Hematopoietic multipotent progenitor cell treated with erythropoietin and hydrocortisone succinate and interleukin-3 and kit ligand, for 15 days (in vitro differentiated cells): ENCODE data around the gene TTC5.
"Not testable (repeated sequence)": the region's sequence is repeated elsewhere in the genome, so short reads cannot be mapped to it uniquely, and the experiment has no call there.

Source experiments
- DNase-seq: peaks from one replicate; pipeline ENCODE4 v3.0.0-alpha.2; 2015; ENCODE audit warnings: low spot score

The TTC5 gene

DNA sequence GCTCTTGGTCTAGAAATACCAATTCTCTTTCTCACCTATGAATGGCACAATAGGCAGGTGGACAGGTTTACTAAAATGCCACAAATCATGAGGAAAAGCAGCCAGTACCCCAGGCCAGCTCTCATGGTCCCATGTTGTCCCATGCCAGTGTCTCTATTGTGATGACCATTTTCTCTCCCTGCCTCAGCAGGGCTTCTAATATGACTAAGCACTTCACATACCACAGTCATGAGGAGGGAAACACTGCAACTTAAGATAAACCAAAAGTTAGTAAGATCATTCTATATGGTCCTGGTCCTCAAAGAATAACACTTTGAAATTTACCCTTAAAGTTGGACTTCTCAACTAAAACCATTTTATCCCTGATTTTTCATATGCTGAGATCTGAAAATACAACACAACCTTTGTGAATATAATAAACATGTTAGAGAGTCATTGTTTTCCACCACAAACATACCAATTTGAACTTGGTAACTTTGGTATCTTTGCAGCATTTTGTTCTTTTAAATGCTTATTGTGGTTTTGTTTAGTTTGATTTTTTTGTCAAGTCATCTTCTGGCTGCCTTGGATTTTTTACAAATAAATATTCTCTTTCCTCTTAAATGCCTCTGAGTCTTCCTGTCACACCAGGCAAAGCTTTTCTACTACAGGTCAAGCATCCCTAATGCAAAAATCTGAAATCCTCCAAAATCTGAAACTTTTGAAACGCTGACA lies 3.6 kb downstream of the TTC5 start:
- no peak for DNase-seq

DNA sequence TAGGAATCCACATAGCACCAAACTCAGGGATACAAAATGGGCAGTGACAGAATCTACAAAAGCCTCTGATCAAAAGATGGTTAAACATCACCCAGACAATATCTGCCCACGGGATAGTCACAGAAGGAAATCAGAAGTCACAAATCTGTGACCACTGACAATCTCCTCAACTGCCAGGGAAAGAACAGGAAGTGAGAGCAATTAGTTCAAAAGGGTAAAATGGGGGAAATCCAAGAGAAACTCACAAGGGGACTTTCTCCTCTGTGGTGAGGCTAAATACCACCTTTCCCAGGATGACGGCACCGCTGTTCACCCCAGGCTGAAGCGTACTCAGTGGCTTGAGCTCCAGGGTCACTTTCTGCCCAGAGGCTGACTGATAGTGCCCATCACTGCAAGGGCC lies 10.7 kb downstream of the TTC5 start:
- no peak for DNase-seq

DNA sequence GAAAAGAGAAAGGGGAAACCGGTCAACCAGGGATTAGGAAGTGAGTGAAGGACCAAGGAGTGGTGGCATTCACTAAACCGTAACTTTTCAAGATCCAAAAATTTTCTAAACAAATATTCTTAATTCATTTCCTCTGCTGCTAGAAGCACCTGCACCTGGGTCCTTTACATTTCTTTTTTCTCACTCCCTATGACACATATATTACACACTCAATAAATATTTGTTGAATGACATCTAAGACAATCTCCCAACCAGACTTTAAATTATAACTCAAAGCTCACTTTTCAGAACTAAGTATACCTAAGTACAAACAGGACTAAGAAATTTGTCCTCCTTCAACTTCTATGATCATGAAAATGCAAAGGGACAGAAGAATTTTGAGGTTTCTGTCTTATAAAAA lies 11.1 kb downstream of the TTC5 start:
- DNase-seq = no peak

DNA sequence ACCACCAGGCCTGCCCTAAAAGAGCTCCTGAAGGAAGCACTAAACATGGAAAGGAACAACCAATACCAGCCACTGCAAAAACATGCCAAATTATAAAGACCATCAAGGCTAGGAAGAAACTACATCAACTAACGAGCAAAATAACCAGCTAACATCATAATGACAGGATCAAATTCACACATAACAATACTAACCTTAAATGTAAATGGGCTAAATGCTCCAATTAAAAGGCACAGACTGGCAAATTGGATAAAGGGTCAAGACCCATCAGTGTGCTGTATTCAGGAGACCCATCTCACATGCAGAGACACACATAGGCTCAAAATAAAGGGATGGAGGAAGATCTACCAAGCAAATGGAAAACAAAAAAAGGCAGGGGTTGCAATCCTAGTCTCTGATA lies 23.8 kb downstream of the TTC5 start:
- not testable (repeated sequence) for DNase-seq

DNA sequence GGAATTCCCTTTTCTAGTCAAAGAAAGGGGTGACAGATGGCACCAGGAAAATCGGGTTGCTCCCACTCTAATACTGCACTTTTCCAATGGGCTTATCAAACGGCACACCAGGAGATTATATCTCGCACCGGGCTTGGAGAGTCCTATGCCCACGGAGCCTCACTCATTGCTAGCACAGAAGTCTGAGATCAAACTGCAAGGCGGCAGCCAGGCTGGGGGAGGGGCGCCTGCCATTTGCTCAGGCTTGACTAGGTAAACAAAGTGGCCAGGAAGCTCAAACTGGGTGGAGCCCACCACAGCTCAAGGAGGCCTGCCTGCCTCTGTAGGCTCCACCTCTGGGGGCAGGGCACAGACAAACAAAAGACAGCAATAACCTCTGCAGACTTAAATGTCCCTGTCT lies 25.5 kb downstream of the TTC5 start:
- DNase-seq = not testable (repeated sequence)

DNA sequence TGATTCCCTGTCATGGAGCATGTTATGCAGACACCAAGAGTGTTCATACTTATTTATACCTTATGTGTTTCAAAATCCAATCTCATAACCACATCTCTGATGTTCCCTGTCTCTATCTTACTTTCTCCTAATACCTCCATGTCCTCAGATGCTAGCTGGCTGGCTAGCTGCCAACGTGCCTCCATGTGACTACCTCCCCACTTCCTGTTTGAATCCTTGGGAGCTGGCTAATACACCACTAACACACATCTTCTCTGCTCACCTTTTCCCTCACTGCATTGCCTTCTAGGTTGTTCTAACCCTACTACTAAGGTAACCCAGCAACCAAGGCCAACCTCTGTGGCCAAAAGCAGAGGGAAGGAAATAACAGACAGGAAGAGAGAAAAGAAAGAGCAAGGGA lies 27.3 kb downstream of the TTC5 start:
- DNase-seq = no peak

DNA sequence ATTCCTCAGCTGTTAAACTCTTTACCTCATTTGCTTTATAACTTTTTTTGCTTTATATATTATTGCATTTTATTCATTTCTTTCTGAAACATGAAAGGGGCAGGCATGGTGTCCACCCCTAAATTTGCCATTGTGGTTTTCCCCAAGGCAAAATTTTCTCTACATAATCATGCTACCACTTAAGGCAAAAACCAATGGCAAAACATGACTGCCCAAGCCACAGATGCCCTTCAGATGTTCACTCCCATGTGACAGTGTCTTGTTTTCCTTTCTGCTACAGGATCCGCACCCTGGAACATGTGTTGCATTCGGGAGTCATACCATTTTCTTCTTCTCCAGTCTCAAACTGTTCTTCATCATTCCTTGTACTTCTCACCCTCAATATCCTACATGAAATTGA lies 28.3 kb downstream of the TTC5 start:
- no peak for DNase-seq

DNA sequence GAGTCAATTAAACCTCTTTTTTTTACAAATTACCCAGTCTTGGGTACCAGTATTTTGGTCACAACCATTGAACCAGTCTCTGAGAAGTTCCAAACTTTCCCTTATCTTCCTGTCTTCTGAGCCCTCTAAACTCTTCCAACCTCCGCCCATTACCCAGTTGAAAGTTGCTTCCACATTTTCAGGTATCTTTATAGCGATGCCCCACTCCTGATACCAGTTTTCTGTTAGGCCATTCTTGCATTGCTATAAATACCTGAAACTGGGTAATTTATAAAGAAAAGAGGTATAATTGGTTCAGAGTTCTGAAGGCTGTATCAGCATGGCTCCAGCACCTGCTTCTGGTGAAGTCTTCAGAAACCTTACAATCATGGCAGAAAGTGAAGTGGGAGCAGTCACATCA lies 31.7 kb downstream of the TTC5 start:
- no peak for DNase-seq

DNA sequence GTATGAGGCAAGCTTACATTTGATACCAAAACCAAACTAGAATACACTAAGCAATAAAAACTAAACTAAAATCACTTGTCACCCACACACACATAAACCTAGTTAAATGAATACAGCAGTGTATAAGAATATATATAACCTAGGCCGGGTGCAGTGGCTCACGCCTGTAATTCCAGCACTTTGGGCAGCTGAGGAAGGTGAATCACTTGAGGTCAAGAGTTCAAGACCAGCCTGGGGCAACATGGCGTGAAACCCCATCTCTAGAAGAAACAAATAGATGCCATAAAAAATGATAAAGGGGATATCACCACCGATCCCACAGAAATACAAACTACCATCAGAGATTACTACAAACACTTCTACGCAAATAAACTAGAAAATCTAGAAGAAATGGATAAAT lies 41.4 kb downstream of the TTC5 start:
- not testable (repeated sequence) for DNase-seq

DNA sequence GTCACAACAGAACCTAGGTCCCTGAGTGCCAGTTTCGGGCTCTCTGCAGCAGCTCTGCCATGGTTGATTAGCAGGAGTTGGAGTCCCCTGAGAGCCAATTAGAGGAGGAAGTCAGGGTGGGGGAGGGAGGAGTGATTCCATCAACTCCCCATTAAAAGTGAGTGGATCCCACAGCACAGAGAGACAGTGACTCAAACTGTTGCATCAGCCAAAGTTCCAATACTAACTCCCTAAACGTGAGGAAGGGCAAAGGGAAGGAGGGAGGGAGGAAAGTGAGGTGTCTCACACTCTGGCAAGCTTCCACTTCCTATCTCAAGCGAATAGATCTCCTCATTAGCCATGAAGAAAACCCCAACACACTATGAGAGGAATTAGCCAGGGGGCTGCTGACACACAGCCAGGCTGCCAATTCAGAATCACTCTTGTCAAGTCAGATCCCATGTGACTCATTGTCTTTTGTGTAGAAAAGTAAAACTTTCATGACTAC lies 43.1 kb downstream of the TTC5 start:
- no peak for DNase-seq

DNA sequence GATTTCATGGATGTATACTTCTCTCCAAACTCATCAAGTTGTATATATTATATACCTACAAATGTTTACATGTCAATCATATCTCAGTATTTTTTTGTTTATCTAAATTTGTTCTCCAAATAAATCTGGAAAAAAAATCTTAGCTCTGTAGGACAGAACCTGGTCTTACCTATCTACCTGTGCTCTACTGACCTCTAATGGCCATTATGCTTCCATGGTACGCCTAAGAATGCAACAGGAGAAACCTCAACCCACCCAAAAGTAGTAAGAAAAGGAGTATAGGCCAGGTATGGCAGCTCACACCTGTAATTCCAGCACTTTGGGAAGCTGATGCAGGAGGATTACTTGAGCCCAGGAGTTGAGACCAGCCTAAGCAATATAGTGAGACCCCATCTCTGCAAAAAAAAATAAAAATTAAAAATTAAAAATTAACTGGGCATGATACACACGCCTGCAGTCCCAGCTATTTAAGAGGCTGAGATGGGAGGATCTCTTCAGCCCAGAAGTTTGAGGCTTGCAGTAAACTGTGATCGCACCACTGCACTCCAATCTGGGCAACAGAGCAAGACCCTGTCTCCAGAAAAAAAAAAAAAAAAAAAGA lies 58.0 kb downstream of the TTC5 start:
- DNase-seq = peak; percentile 9
